HL-60/S4 treated with phorbol 12-myristate 13-acetate at 8.2 ng/mL for 4 days and 3 days (cell line): ENCODE measurements around the gene MTMR3.

ENCODE experiments used
- in situ Hi-C: fragments of 300-500 bp; cut with MboI; formaldehyde crosslinking; loops from 2 replicates; pipeline ENCODE4 v1.15.0; 2022; ENCODE audit warnings: low sequenced_read_pairs

Gene MTMR3

DNA sequence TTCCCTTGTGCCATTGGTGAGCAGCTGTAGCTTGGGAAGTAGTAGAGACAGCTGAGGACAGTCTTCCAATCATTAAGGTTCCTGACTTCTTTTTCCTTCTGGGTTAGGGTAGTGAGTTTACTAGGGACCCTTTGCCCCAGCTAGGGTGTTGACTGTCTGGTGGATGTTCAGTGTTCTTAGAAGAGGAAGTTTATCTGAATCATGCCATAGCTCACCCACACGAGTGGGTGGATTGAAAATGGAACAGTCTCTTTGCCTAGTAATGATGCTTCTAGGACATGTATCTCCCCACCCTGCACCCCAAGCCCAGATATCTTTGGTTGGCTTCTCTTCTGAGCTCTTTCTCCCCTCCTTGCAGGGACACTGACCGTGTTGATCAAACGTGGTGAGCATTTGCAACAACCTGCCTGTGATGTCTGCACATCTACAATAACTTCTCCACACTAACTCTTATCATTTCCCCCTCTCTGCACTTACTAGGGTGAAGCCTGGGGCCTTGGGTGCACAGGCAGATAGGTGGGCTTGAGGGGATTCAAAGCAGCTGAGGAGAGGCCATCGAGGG is 140.2 kb downstream of the MTMR3 start:
- in situ Hi-C loops: no loop called here

DNA sequence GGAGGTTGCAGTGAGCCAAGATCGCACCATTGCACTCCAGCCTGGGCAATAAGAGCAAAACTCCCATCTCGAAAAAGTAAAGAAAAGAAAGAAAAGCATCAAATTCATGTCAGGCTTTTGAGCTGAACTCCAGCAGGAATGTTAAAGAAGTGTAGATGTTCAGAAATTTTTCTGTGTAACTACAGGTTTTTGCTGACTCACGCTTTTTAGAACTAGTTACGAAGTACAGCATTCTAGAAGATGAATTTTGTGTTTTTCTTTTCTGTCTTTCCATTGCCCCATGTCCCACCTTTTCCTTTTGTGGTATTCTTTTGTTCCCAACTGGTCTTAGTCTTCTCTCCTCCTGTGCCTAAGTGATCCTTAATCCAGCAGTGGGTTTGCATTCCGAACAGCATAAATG is 141.3 kb downstream of the MTMR3 start:
- in situ Hi-C loops: no loop called here

DNA sequence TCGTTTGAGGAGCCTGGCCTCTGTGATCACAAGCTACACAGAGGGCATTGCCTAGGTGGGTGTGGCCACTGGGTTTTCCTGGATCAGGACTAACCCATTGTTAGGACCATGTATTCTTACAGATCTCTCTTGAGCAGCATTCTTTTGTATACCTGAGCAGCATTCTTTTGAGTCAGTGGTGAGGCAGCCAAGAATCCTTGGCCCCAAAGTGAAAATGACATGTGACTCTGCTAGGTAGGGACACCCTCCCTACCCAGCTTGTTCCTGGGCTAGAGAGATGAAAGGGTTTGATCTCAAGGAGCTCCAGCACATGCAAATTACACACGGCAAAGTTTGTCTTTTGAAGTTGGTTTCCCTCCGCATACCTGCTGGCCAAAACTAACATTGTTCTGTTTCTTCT is 142.2 kb downstream of the MTMR3 start:
- in situ Hi-C loops: no loop called here

DNA sequence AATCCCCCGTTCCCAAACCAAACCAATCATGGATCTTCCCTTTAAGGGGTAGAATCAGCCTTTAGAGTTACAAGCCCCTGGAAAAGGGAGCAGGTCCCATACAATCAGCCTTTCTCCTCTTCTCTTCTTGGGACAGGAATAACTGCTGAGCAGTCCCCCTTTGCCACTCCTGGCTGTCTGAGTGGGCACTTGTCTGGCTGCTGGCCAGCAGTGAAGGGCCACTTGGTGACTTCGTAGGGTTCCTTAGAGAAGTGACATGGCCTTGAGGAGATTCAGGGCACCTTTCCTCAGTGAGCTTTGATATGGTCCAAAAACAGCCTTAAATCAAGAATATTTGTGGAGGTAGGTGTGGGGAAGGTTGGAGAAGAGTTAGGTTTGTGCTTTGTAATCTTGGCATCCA is 143.8 kb downstream of the MTMR3 start:
- in situ Hi-C loops: no loop called here

DNA sequence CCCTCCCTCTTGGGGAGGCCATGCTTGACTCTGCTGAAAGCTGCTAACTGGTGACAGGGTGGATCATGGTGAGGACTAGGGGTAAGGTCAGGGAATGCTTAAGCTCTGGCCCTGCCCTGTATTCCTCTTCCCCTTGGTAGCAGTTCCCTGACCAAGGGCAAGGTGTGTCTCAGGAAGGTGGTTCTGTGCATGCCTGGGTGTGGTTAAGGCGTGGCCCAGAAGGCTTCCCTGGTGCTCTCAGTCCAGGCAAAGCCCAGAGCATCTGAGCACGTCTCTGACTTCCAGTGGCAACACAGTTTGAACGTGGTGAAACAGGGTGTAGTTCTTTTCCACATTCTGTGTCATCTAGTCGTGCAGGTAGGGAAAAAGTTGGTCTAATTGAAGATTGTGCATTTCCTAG is 144.2 kb downstream of the MTMR3 start:
- in situ Hi-C loops: no loop called here

DNA sequence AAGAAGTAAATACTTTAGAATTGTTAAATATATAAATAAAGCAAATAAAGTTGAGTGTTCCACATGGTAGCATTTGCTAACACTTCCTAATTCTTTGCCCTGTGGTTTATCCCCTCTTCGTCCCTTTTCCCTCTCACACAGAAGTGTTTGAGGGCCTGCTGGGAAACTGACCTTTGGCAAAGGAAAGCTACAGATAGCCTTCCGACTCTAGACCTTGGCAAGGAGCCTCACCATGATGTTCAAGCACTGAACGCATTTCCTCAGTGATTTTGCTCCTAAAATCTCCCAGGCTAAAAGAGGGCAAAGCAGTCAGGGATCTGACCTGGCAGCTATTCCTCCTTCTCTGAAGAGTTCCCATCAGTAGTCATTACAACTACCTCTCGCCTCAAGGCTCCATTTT is 144.8 kb downstream of the MTMR3 start:
- in situ Hi-C loops: no loop called here

DNA sequence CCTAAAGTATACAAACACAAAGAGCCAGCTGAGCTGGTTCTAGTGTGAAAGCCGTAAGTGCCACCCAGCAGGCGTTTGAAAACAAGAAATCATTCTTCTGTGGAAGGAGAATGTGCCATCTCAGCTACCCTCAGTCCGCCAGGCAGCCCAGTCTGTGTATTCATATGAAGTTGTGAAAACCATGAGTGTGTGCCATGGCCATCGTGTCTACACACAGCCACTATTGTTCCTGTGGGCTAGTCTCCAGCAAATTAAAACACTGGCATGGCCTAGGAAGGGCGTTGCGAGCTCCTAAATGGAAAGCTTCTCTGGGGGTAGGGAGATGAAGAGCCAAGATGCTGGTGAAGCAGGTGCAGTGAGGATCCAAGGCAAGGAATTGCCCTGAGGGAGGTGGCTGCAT is 145.8 kb downstream of the MTMR3 start:
- in situ Hi-C loops: no loop called here

DNA sequence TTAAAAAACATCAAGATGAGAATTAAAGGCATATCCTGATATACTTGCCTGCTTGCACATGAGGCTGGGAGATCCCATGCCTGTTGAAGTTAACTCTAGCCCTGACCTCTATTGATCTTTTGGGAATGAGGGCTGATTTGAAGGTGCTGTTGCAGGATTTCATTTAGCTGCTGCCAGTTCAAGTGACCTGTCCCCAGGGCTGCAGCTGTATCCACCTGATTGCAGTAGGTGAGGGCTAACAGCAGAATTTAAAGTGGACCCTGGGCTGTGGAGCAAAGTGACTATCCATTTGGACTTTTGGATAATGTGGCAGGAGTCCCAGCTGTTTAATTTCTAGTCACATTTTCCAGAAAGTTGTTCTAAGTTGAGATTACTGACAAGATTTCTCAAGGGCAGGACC is 146.5 kb downstream of the MTMR3 start:
- in situ Hi-C loops: no loop called here

DNA sequence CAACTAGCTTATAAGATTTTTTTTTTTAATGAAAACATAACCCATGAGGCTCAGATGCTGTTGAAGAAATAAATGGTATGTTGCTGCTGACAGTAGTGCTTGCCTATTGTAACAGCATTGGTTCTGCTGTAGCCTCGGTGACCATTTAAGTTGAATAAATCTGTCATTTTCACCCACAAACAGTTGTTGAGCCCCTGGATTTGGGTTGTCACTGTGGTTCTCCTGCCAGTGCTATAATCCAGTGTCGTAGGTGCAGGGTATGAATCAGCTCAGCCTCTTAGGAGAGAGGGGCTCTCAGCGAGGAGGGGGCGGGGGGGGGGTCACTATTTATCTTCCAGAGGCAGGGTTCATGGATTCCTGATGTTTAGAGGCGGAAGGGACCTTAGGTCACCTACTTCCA is 147.4 kb downstream of the MTMR3 start:
- in situ Hi-C loops: no loop called here

DNA sequence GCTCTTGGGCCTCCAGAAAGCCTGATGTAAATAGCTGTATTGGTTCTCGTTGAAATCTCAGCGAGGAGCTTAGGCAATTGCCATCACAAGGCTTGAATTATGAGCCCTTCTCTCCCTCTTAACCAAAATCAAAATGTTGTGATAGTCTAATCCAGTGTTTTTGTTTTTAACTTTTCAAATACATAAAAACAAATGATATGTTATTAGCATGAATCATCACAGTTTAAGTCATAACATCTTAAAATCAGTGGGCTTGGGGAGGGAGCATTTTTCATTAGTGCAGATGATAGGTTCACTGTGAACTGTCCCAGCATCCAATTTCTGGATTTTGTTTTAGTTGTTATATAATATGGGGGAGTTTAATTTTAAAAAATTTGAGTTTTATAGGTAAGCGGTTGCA is 148.4 kb downstream of the MTMR3 start:
- in situ Hi-C loops: no loop called here

DNA sequence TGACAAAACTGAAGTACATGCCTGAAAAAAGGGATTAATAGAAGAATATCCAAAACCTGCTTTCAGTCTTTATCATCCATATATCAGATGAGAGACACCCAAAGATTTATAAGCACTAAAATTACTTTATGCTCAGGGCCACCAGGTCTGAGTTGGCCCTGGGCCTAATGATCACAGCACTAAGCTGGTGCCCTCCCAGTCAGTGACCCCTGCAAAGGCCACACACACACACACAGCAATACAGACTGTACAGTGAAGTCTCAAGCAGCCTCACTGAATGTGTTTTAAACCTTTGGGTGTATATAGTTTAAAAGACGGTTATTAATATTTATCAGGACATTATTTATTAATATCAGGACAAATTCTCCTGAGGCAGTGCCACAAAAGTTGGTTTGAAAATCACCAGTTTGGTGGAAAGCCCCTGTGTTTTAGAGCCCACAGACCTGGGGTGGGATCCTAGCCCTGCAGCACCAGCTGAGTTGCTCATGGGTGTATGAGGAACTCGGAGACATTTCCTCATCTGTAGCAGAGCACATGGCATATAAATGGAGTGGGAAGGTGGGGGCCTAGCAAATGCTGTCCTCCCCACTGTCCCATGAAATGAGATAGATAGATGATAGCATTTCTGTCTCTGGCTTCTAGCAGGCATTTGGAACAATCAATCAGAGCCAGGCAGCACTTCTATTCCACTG is 148.9 kb downstream of the MTMR3 start:
- in situ Hi-C loops: no loop called here

DNA sequence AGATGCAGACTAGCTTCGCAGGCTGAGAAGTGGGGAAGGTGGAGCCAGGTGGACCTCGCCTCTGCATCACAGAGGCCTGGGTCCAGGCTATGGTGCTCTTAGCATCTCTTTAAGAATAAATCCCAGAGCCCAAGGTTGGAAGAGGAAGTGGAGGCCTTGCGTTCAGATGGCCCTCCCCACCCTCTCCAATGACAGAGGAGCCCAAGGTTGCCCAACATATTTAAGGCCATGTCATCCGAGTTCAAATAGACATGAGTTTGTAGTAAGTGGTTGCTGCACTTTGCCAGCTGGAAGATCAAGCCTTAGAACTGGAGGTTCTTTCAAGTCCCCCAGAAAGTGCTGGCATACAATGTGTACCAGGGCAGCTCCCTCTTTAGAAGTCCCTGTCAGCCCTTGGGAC is 150.2 kb downstream of the MTMR3 start:
- in situ Hi-C loops: no loop called here

DNA sequence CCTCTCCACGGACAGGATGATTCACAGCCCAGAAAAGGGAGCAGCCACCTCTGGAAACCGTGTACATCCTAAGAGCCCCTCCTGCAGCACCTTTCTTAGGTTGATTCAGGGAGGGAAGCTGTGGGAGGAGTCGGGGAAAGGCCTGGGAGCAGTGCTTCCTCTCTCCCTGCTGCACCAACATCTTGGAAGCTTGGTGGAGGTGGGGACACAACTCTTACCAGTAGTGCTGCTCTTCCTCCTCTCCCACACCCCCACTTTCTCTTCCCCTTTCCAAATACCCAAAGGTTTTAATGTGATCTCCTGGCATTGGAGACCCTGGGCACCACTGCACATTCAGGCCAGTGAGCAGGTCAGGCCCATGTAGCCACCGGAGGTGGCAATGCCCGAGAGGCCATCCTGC is 150.9 kb downstream of the MTMR3 start:
- in situ Hi-C loops: no loop called here

DNA sequence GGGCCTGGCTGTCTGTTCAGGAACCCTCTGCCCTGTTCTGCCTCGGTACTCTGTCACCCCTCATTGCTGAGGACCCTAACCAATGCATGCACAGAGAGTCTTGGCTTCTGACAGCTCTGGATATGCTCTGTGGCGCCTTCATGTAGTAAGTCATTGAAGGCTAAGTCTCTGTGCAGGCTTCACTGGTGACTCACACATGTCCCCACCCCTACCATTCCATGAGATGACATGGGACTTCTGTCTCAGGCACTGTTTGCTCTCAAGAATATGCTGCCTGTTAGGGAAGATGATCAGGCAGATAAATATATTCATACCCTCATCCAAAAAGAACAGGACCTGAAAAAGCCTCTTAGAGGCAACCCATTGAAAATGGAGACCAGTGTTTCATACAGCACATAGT is 153.7 kb downstream of the MTMR3 start:
- in situ Hi-C loops: no loop called here

DNA sequence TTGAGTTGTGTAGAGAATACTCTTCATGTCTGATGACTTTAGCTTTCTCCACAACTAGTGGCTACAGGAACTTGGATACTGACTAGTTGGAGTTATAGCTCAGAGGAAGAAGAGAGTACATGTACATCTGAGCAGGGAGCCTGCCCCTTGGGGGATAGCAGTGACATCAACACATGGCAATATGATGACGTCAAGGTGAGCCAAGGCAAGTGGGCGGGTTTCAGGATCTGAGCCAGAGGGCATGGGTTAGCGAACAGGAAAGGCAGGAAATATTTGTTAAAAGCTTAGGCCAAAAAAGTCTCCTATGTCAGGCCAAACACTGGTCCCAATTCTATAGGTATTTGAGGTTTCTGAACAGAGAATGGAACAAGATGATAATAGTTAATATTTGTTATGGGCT is 155.2 kb downstream of the MTMR3 start:
- in situ Hi-C loops: no loop called here

DNA sequence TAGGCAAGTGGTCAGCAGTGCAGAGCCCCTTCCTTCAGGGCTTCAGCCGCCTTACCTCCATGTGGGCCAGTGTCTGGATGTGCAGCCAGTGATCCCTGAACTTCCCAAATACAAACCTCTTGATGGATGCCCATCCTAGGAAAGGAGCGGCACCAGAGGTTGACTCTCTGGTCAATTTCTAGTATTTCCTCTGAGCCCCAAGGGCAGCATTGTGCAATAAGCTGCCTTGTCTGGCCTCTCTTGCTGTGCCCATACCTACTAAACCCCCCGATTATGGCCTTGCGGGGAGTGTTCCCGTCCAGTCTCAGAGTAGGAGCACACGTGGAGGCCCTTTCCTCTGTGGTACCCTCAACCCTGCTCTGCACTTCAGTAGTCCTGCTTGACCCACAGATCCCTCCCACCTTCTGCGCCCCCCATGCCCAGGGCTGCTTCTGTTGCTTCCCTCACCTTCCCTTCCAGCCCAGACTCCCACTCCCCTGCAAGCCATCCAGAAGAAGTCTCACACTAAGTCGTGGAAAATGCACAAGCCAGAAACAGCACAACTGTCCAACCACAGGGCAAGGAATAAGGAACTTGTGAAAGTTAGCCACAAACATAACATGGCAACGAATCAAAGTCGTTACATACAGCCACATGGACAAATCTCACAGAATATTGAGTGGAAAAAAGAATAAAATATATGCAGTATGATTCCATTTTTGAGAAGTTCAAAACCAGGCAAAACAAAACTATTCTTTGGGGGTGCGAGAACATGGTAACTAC is 157.7 kb downstream of the MTMR3 start:
- in situ Hi-C loops: no loop called here

DNA sequence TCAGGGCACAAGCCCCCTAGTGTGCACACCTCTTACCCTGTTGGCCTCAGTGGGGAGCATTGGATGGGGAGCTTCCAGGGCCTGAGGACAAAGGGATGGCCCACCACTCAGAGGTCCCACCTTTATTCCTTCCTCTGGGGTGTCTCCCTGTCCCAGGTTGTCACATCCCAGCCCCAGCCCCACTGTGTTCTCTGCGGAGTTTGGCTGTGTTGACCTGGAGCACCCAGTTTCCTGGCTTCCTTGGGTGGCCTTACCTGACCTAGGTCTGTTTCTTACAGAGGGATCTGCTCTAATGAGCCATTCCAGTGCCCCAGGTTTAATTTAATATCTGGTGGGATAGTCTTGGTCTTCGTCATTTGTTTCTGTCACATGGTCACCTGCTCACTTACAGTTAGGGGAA is 158.5 kb downstream of the MTMR3 start:
- in situ Hi-C loops: no loop called here

DNA sequence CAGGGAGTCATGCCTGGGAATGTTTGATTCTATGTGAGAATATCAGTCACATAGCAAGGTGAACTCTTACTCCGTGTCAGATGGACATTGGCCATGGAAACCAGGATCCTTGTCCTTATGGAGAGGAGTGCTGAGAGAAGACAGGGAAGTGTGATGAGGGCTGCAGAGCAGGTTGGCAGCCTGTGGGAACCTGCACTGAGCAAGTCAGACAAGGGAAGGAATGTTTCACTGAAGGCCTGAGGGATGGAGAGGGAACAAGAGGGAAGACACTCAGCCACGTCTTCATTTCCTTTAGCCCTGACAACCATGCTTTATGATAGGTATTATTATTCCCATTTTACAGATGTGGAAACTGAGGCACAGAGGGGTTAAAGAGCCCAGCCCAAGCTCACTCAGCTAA is 158.9 kb downstream of the MTMR3 start:
- in situ Hi-C loops: no loop called here

DNA sequence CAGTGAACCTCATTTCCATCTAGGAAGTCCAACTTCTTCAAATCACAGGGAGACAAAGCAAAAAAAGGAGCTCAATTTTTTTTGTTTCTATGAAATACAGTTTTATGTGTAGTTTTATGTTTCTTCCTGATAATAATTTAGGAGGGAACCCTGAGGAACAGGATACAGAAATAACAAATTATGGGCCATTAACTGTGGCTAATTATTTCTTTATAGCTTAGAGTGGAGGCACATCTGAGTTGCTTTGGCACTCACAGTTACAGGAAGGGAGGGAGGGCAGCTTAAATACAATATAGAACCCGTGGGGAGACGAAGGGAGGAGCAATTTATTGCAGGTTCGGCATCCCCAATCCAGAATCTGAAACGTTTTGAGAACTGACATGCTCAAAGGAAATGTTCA is 160.2 kb downstream of the MTMR3 start:
- in situ Hi-C loops: no loop called here

DNA sequence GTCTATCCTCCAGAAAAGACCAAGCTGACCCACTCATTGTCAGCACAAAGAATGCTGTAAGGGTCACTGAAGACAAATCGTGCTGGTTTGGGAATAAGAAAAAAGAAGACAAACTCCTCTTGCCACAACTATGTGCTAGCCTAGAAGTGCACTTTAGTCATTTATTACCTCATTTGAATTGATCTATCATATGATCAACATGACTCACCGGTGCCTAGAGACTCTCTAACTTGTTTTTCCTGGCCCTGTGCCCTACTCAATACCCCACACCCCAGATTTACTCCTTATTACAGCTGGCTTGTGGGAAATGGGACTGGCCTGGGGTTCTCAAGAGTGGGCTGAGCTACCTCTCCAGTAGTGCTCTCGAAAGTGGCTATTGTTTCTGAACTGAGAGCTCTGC is 161.4 kb downstream of the MTMR3 start:
- in situ Hi-C loops: no loop called here

DNA sequence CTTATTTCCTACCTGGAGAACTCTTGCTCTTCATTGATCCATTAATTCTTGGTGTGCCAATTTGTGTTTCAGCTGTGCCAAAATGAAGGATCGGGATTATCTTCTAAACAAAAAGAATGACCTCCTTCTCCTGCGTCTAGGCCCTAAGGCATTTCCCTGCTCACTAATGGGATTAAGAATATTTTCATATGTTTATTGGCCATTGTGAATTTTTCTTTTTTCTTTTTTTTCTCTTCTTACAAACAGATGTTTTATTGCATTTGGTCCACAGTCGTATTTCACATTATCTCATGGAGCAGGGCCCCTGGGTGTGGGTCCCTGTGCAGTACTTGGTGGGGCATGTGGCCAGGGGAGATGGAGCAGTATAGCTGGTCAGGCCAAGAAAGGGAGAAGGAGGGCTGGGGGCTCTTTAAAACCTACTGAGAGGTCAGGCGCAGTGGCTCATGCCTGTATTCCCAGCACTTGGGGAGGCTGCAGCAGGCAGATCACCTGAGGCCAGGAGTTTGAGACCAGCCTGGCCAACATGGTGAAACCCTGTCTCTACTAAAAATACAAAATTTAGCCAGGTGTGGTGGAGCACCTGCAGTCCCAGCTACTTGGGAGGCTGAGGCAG is 162.0 kb downstream of the MTMR3 start:
- in situ Hi-C loops: no loop called here

DNA sequence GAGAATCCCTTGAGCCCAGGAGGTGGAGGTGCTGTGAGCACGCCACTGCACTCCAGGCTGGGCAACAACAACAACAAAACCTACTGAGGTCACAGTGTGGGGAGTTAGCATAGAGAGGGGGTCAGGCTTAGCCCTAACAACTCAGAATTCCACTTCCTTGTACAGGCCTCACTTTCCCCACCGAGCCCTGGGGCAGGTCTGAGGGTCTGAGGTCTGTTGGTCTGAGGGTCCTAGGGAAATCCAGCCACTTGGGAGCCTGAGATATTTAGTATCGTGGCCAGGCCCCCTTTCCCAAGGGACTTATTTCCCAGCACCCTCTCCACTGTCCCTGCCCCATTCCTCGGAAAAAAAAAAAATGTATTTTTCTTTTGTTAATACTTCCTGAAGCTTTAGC is 162.5 kb downstream of the MTMR3 start:
- in situ Hi-C loops: no loop called here
